Glutamatergic neuron (in vitro differentiated cells): ENCODE measurements around the gene CAPN1. TPM values are rescaled to one million over a fixed set of nuclear protein-coding genes. Genes with fewer than 3 reads are reported as not detected.

Experiments
- DNase-seq: peaks from one replicate; pipeline ENCODE4 v3.0.0; 2022
- H3K27ac Mint-ChIP-seq: one replicate; pipeline ENCODE4 v1.8.0; 2020; ENCODE audit warnings: mild to moderate bottlenecking, mixed read lengths, inconsistent platforms; ENCODE audit not compliant: unreplicated experiment
- H3K27me3 Mint-ChIP-seq: one replicate; pipeline ENCODE4 v1.8.0; 2020; ENCODE audit warnings: mild to moderate bottlenecking, moderate library complexity, mixed read lengths, inconsistent platforms; ENCODE audit not compliant: unreplicated experiment
- H3K36me3 Mint-ChIP-seq: one replicate; pipeline ENCODE4 v1.8.0; 2020; ENCODE audit warnings: mild to moderate bottlenecking, mixed read lengths, inconsistent platforms; ENCODE audit not compliant: unreplicated experiment
- H3K4me1 Mint-ChIP-seq: one replicate; pipeline ENCODE4 v1.8.0; 2020; ENCODE audit warnings: mild to moderate bottlenecking, low read depth, mixed read lengths, inconsistent platforms; ENCODE audit not compliant: unreplicated experiment
- H3K4me3 Mint-ChIP-seq: one replicate; pipeline ENCODE4 v1.8.0; 2020; ENCODE audit warnings: mild to moderate bottlenecking, mixed read lengths, inconsistent platforms; ENCODE audit not compliant: unreplicated experiment
- H3K9me3 Mint-ChIP-seq: one replicate; pipeline ENCODE4 v1.8.0; 2020; ENCODE audit warnings: mild to moderate bottlenecking, moderate library complexity, mixed read lengths, inconsistent platforms; ENCODE audit not compliant: unreplicated experiment
- CTCF ChIP-seq: fragments of 200-600 bp; sonication (generic); IDR thresholded peaks from one replicate; pipeline ENCODE4 v1.5.0; 2021; ENCODE audit not compliant: partially characterized antibody, unreplicated experiment
- total RNA-seq: library from RNA; stranded (reverse); fragmentation: NEBNext Ultra II Directional; extraction: Animal tissue kit (Norgen Biotek cat#: 25700); gene quantifications from one replicate; pipeline ENCODE4 v1.2.1, GENCODE V29; 2021; ENCODE audit not compliant: unreplicated experiment

The CAPN1 gene
- total RNA-seq, 1 donor from 2014 or later = 234 TPM

GRCh38 chr11:65159012-65159411 is 22.7 kb upstream of the CAPN1 start:
- no peak for DNase-seq
- Mint-ChIP-seq H3K27ac (no peak overlapping the region), H3K27me3 (no peaks in the 10 kb centered on the region), H3K4me3 (no peak overlapping the region), H3K36me3 (no peaks in the 10 kb centered on the region), H3K9me3 (no peaks in the 10 kb centered on the region), H3K4me1 (no peaks in the 10 kb centered on the region)
- no peak for TF ChIP-seq CTCF

GRCh38 chr11:65160643-65161042 is 21.1 kb upstream of the CAPN1 start:
- H3K4me3 Mint-ChIP-seq = no peak overlapping the region
- TF ChIP-seq CTCF = no peak
- no peak overlapping the region for H3K27ac Mint-ChIP-seq

DNA sequence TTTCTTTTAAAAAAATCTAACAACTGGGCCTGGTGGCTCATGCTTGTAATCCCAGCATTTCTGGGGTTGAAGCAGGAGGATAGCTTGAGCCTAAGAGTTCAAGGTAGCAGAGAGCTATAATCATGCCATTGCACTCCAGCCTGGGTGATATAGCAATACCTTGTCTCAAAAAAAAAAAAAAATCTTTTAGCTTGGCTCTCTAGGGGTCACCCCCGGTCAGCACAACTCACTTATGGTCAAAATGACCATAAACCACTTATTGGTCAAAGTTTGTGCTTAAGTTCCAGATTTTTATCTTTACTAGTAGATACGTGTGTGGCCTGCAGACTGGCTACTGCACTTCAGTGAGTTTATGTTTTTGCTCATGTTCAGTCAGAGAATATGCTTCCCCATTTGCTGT is 18.0 kb upstream of the CAPN1 start:
- Mint-ChIP-seq H3K9me3 (peaks cover 2% of the 10 kb centered on the region), H3K36me3 (no peaks in the 10 kb centered on the region), H3K4me3 (no peak overlapping the region), H3K27ac (no peak overlapping the region), H3K27me3 (peaks cover 3% of the 10 kb centered on the region), H3K4me1 (no peaks in the 10 kb centered on the region)
- no peak for DNase-seq
- no peak for TF ChIP-seq CTCF

More at GRCh38 chr11:65160643-65161042, 21.1 kb upstream of the CAPN1 start:
- H3K36me3 Mint-ChIP-seq = no peaks in the 10 kb centered on the region
- no peaks in the 10 kb centered on the region for H3K9me3 Mint-ChIP-seq
- no peaks in the 10 kb centered on the region for H3K27me3 Mint-ChIP-seq
- DNase-seq = no peak
- H3K4me1 Mint-ChIP-seq = no peaks in the 10 kb centered on the region

DNA sequence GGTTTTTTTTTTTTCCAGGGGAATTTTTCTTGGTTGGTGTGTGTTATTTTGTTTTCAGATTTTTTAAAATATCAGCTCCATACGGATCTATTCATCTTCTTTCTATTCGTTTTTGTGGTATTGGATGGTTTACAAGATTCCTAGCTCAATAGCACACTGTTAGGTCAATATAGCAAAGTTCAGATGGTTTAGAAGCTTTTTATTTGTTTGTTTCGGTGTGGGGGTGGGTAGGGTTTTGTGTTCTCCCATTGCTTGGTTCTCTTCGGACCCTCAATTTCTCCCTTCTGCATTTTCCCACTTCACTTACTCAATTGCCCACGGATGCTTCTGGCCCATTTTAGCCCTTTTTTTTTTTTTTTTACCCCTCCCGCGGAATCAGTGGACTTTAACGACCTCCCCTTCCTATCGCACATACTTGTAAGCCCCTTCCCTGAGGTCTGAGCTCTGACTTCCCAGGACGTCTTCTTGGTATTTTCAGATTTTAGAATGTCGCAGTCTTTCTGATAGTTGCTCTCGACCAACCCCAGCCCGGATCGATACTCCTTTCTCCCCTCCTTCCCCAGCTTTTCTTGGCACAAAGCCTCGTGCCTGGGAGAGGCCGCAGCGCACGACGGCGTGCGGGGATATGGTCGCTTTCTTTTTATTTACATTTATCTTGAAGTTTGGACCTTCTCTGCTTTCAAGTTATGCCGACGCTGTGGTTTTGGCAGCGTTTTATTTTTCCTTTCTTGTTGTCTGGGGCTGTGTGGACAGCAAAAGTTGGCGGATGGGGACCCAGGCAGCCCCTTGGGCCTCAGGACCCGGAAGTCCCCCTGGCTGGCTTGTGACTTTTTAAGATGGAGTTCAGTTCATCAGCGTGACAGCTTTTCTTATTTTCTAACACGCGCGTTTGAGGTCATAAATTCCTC is 16.1 kb upstream of the CAPN1 start:
- H3K36me3 Mint-ChIP-seq = no peaks in the 10 kb centered on the region

More for the DNA sequence above, 16.1 kb upstream of the CAPN1 start:
- no peak for DNase-seq
- Mint-ChIP-seq H3K4me3 (no peak overlapping the region), H3K27ac (no peak overlapping the region), H3K27me3 (peaks cover 3% of the 10 kb centered on the region), H3K4me1 (peaks cover 4% of the 10 kb centered on the region), H3K9me3 (peaks cover 2% of the 10 kb centered on the region)
- no peak for TF ChIP-seq CTCF
